IPS DF 19.7 (cell line): ENCODE data around the gene CER1.
"Not testable (repeated sequence)": the region's sequence is repeated elsewhere in the genome, so short reads cannot be mapped to it uniquely, and the experiment has no call there.

Source experiments
- DNase-seq: peaks from one replicate; pipeline ENCODE4 v3.0.0-alpha.2; 2013; ENCODE audit warnings: low read depth, low spot score

Gene CER1

DNA sequence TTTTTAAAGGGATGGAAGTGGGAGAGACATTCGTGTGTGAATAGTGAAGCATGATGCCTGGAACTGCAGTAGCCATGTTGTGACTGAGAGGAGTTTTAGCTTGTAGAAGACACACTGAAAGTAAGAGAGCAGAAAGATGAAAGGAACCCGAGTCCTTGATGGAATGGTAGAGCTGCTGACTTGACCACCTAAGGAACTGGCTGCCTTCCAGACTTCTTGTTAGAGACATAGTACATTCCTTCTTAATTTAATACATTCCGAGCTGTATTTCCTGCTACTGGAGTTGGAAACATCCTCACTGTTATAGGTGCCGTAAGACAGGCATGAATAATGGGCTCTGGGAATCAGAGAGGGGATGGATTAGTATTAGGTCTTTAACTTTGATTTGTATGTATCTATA, 7.4 kb downstream of the CER1 start:
- DNase-seq: no peak

DNA sequence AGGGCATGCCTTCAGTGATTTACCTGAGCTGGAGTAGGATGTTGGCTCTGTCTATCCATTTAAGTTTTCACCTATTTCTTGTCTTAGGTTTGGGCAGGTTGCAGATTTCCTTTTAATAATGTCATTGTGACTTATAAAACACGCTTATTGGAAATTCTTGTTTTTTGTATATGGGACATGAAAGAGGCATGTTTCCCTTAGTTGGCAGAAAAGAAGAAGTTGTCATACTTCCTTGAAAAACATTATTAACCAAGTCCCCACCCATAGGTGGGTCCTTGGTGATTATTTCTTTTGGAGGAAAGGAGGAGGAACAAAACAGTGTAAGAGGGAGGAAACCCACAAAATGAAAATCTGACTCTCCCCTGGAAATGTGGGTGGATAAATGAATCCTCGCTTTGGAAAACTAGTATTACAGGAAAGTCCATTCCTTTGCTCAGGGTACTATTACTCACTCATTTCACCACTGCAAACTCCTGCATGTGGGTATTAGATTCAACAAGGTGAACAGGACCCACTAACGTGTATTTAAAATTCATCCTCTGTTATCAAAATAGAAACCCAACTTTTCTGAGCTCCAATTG, 9.3 kb downstream of the CER1 start:
- no peak for DNase-seq

DNA sequence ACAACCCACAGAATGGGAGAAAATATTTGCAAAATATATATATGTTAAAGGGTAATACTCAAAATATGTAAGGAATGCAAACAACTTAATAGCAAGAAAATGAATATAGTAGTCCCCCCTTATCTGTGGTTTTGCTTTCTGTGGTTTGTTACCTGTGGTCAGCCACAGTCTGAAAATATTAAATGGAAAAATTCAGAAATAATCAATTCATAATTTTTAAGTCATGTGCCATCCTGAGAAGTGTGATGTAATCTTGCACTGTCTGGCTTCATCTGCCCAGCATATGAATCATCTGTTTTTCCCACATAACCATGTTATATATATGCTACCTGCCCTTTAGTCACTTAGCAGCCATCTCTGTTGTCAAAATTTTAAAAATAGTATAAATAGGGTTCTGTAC, 11.7 kb downstream of the CER1 start:
- DNase-seq: no peak

DNA sequence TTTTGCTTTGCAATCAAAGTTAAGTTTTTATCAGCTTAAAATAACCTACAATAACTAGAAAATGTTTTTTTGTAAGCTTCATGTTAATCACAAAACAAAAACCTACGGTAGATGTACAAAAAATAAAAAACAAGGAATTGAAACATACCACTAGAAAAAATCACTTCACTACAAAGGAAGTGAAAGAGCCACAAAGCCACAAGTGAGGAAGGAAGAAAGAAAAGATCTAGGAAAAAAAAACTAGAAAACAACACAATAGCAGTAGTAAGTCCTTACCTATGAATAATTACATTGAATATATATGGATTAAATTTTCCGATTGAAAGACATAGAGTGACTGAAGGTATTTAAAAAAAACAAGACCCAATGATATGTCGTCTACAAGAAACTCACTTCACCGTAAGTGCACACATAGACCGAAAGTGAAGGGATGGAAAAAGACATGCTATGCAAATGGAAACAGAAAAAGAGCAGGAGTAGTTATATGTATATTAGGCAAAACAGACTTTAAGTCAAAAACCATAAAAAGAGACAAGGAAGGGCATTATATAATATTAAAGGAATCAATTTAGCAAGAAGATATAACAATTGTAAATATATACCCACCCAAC, 15.9 kb downstream of the CER1 start:
- no peak for DNase-seq

DNA sequence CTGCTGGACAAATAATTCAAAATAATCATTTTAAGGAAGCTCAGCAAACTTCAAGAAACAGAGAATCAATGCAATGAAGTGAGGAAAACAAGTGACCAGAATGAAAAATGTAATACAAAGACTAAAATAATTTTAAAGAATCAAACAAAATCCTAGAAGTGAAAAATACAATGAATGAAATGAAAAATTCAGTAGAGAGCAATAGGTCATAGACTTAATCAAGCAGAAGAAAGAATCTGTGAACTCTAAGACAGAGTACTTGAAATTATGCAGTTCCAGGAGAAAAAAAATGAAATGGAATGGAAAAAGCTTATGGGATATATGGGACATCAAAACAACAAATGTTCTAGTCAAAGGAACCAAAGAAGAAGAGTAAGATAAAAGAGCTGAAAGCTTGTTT, 17.5 kb downstream of the CER1 start:
- DNase-seq: no peak

DNA sequence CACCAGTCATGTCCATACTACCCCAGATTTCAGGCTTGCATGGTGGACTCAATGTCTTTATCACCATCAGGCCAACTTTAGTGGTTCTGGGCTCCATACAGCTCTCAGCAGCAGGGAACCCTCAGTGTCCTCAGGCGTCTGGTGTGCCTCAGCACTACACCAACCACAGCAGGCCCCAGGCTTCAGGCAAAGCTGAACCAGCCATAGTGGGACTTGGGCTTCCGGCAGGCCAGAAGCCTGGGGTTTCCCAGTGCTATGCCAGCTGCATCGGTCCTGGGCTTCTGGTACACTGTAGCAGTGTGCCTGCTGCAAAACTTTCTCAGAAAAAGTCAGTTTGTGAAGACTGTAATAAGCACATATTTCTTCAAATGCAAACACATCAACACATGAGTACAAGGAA, 18.3 kb downstream of the CER1 start:
- DNase-seq: no peak

DNA sequence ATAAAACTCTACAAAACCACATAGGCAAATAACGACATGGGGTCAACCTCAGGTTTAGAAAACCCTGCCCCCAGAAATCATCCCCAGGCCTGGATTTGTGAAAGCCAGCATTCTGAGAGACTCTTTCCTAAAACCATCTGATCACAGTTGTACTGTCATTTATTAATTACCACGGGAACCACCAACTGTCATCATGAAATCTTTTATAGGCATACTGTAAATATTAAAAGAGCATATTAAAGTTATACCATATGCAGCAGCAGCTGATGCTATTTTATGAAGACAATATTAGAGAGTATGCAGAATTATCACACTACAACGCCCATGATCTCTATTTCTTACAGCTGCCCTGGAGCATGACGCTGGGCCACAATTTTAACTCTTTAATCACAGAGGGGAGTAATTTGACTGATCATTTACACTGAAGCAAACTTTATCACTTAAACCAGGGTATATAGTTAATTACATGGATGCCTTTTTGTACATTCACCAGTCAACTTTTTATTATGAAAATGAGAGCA, 20.3 kb downstream of the CER1 start:
- DNase-seq: no peak

DNA sequence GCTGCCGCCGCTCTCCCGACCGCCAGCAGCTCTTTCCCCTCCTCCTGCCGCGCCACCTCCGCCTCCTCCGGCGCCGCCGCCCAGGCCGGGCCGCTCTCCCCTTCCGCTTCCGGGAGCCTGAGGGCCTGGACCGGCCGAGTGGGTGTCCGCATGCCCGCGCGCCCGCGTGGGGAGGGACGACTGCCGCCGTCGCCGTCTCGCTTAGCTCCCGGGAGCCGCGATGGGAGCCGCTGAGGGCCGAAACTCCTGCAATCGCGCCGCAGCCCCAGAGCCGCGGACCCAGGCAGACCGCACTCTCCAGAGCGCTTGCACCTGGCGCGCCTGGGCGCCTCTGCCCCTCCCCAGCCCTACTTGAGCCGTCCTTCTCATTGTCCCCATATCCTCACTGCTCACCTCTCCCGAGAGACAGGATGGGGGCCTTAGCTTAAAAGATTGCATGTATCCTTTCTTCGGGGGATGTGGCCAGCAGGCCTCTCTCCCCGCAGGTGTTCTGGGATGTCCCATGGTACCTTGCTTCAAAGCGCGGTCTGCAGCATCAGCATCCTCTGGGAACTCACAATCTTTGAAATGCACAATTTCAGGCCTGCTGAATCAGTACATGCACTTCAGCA, 29.2 kb downstream of the CER1 start, which contains the start of gene ZDHHC21:
TSS of gene ZDHHC21 (minus strand) at position 182 of the 611 bp plus-strand sequence. CDS start 19,092 bp downstream, outside the sequence.
- peak; percentile 7 for DNase-seq

DNA sequence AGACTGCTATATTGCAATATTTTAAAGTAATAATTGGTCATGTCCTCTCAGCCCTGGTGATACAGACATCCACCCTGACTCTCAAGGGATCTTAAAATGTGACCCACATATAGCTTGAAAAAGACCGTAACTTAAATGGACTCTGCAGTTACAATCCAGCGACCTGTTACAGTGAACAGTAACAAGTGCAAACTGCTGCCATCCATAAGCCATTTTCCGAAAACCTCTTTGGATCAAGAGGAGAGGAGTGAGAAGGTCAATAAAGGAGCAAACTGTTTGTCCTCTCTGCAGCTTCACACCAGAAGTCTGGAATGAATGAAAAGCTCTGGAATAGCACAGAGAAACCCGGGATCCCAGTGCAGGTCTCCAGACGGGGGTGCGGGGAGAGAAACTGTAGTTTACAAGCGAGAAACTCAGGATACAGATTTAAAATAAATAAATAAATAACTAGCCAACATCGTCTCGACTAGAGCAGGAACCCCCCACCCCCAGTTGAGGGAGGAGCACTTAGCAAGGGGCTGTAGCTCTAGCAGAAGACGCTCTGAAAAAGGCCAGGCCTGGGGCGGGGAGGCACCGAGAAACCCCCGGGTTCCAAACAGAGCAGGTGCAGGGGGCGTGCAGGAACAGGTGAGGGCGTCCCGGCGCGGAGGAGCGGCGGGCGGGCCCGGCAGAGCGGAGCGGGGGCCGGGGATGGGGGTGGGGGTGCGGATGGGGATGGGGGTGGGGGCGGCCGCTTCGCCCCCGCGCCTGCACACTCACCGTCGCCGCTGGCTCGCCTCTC, 29.9 kb downstream of the CER1 start:
- DNase-seq: no peak

DNA sequence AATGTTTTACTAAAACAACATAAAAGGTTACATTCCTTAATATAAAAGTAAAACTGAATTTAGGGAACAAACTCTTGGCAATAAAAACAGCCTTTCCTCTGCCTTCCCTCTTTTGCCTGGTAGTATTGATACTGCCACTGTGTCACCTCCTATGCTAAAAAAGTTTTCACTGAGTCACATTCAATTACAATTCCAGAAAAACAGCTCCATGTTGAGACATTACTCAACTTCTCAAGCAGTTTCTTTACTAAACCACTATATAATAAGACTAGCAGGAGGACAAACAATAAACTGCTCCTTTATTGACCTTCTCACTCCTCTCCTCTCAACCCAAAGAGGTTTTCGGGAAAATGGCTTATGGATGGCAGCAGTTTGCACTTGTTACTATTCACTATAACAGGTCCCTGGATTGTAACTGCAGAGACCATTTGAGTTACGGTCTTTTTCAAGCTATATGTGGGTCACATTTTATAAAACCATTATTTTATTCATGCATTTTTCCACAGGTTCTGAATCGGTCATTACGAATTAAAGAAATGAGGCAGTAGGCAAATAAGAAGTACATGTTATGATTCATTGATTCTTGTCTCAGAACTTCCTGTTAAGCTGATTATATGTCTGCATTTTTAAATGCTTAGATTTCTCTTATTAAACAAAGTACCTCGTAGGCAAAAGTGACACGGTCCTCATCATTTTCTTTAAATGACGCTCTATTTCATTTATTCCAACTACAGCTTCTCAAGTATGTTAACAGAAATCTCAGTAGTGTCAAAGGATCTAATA, 31.4 kb downstream of the CER1 start:
- no peak for DNase-seq

DNA sequence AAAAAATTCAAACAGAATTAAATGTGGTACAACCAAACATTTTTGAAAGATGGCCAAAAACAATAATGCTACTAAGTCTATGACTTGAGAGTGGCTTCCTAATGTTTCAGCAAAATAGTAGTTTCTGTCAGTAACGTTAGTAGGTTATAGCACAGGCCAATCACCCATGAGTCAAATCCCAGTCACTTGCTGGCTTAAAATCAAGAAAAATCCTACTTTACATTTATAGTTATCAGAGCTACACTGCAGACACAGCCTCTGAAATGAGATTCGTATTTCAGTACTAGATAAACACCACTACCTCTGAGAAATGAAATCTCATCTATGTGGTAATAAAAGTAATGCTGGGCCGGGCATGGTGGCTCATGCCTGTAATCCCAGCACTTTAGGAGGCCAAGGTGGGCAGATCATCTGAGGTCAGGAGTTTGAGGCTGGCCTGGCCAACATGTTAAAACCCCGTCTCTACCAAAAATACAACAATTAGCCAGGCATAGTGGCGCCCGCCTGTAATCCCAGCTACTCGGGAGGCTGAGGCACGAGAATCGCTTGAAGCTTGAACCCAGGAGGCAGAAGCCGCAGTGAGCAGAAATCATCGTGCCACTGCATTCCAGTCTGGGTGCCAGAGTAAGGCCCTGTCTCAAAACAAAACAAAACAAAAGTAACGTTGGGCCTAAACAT, 35.4 kb downstream of the CER1 start:
- DNase-seq: no peak

DNA sequence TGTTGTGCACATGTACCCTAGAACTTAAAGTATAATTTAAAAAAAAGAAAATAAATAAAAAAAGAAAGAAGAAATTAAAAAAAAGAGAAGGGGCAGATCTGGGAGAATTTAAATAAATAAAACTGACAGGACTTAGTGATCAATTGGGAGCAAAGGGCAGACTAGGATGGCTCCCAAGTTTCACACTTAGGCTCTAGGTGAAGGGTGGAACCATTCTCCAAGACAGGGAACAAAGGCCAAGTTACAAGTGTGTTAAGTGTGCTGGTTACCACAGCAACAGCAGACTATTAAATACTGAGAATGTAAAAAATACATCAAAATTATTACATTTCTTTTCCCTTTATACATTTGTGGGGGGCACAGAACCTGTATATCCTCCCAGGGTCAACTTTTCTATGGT, 36.4 kb downstream of the CER1 start:
- no peak for DNase-seq

DNA sequence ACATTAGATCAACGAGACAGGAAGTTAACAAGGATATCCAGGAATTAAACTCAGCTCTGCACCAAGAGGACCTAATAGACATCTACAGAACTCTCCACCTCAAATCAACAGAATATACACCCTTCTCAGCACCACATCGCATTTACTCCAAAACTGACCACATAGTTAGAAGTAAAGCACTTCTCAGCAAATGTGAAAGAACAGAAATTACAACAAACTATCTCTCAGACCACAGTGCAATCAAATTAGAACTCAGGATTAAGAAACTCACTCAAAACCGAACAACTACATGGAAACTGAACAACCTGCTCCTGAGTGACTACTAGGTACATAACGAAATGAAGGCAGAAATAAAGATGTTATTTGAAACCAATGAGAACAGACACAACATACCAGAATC, 39.9 kb downstream of the CER1 start:
- DNase-seq: not testable (repeated sequence)

DNA sequence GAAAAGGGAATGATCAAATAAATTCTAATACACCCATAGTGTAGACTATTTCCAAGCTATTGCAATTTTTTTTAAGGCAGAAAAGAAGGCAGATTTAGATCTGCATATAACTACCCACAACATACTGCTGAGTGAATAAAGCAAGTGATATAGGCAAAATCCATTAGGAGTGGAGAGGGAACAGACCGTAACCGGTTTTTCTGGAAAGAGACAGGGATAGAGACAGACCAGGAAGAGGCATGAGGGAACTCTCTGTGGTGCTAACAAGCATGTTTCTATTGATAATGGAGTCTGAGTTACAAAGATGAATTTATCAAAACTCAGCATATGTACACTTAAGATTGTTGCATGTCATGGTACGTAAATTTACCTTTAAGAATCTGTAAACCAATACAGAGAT, 43.8 kb downstream of the CER1 start:
- DNase-seq: no peak

DNA sequence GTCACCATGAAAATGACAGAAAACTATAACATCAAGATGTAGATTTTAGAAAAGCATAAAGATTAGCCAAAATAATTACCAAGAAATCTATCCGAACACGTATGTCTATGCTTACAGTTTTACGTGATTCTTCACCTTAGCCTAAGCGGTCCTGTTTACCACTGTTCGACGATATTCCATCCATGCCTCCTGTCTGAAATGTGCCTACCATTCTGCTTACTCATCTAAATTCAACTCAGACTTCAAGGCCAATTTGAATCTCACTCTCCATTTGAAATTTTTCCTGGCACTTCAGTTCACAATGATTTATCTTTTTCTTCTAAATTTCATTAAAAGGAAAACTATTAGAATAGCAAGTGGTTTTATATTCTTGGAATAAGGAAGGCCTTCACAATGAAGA, 44.7 kb downstream of the CER1 start:
- DNase-seq: no peak

DNA sequence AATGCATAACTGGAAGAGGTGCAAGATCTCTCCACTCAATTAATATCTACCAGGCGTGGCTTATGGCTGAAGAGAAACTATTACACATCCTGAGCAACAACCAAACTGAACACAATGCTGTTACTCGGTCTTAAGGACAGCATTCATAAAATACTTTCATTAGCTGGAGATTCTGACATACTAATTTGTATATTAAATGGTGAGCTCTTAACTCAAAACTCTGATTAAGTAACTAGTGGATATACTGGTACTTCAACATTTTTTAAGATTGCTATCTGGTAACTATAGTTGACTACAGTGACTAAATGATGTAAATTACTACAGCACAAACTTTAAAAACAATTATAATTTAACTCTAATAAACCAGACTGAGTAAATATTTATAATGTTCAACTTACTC, 45.1 kb downstream of the CER1 start:
- DNase-seq: no peak

DNA sequence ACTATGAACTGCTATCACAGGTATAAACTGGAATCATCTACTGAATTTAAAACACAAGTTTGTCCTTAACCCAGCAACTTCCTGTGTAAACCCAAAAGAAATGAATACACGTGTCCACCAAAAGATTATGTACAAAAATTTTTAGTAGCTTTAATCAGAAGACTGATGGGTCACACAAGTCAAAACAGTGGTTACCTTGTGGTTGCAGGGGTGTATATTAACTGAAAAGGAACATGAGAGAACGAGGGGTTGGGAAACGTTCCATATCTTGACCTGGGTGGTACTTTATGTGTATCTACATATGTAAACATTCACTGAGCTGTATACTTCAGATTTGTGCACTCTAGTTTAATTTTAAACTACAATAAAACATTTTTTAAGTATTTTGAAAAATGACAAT, 47.9 kb downstream of the CER1 start:
- DNase-seq: no peak

DNA sequence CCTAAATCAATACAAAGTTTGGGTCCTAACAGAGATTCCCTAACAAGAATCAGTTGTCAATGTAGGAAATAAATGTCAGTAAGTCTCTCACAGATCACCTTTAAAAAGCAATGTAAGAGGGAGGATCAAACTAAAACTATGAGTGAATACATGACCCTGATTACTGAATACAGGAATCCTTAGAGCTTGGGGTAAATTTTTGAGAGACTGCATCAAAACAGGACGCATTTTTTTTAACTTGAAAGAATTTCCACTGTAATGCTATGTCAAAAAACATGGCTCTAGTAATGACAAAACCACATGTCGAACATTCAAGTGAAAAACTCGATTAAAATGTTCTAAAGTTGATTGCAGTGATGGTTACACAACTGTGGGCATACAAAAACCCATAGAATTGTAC, 51.2 kb downstream of the CER1 start:
- no peak for DNase-seq

DNA sequence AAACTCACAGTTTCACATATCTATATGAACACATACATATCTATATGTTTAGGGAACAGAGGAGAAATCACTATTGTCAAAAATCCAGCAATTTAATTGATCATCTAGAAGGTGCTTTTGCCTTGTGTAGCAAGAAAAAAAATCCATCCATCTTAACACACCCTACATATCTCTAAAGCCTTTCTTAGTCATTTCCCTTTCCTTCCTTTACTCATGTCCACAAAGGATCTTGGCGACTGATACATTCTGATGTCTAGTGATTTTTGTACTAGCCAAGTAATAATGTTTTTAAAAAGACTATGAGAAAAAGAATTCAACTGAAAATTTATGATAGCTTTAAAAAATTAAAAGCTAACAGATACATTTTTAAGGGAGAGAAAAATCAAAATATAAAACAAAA, 51.8 kb downstream of the CER1 start:
- no peak for DNase-seq
